HepG2 (cell line): ENCODE results near the gene TERC. TPM values are rescaled to one million over a fixed set of nuclear protein-coding genes. Genes with fewer than 3 reads are reported as not detected.

Experiments used
- BRD4 ChIP-seq: sonication (generic); formaldehyde crosslinking; IDR thresholded peaks from 2 replicates; pipeline ENCODE4 v1.4.0; 2020; ENCODE audit warnings: missing genetic modification reagents
- E2F2 ChIP-seq: sonication (generic); formaldehyde crosslinking; IDR thresholded peaks from 2 replicates; pipeline ENCODE4 v1.4.0; 2020; ENCODE audit warnings: missing genetic modification reagents, borderline replicate concordance
- GATAD2A ChIP-seq: IDR thresholded peaks from 2 replicates; pipeline ENCODE4 v1.6.1; 2016
- JUN ChIP-seq: sonication (generic); formaldehyde crosslinking; IDR thresholded peaks from 2 replicates; pipeline ENCODE4 v1.4.0; 2020; ENCODE audit warnings: mild to moderate bottlenecking, missing genetic modification reagents
- LRRFIP1 ChIP-seq: sonication (generic); formaldehyde crosslinking; conservative IDR thresholded peaks from 2 replicates; pipeline ENCODE4 v1.4.0; 2020; ENCODE audit warnings: missing genetic modification reagents
- MAFG ChIP-seq: sonication (generic); formaldehyde crosslinking; IDR thresholded peaks from 2 replicates; pipeline ENCODE4 v1.5.1; 2020; ENCODE audit warnings: mild to moderate bottlenecking, missing genetic modification reagents
- MYC ChIP-seq: sonication (generic); formaldehyde crosslinking; IDR thresholded peaks from 2 replicates; pipeline ENCODE4 v1.9.0; 2021; ENCODE audit warnings: missing genetic modification reagents, borderline replicate concordance
- NONO ChIP-seq, 2 experiments: fragments of 450-650 bp in 1 of 2; sonication (generic) in 1 of 2; formaldehyde crosslinking in 1 of 2; IDR thresholded peaks in 1 of 2; conservative IDR thresholded peaks in 1 of 2; 2 replicates each; pipeline versions ENCODE4 v1.6.1 to v1.8.0; 2017 to 2022; ENCODE audit warnings: mild to moderate bottlenecking in 1 of 2, missing genetic modification reagents in 1 of 2, moderate library complexity in 1 of 2
- NR2C2 ChIP-seq: sonication (generic); formaldehyde crosslinking; IDR thresholded peaks from 2 replicates; pipeline ENCODE4 v1.4.0; 2020; ENCODE audit warnings: missing genetic modification reagents, mild to moderate bottlenecking, moderate library complexity, borderline replicate concordance
- SRSF4 ChIP-seq: fragments of 200-400 bp; formaldehyde crosslinking; IDR thresholded peaks from one replicate; pipeline ENCODE4 v1.6.1; 2018; ENCODE audit warnings: mild to moderate bottlenecking, low read depth, low read length, moderate library complexity; ENCODE audit not compliant: poor library complexity, severe bottlenecking
- THAP8 ChIP-seq: sonication (generic); formaldehyde crosslinking; IDR thresholded peaks from 2 replicates; pipeline ENCODE4 v1.5.1; 2020; ENCODE audit warnings: missing genetic modification reagents, mild to moderate bottlenecking, borderline replicate concordance
- TSC22D2 ChIP-seq: sonication (generic); formaldehyde crosslinking; IDR thresholded peaks from 2 replicates; pipeline ENCODE4 v1.5.1; 2020; ENCODE audit warnings: missing genetic modification reagents, mild to moderate bottlenecking, borderline replicate concordance
- YEATS4 ChIP-seq: sonication (generic); formaldehyde crosslinking; IDR thresholded peaks from 2 replicates; pipeline ENCODE4 v1.4.0; 2020; ENCODE audit warnings: missing genetic modification reagents, borderline replicate concordance
- ZBTB10 ChIP-seq: sonication (generic); formaldehyde crosslinking; IDR thresholded peaks from 2 replicates; pipeline ENCODE4 v1.4.0; 2020; ENCODE audit warnings: missing genetic modification reagents, borderline replicate concordance
- ZNF138 ChIP-seq: sonication (generic); formaldehyde crosslinking; IDR thresholded peaks from 2 replicates; pipeline ENCODE4 v1.5.0; 2020; ENCODE audit warnings: mild to moderate bottlenecking, low read depth, missing genetic modification reagents
- ZNF263 ChIP-seq: sonication (generic); formaldehyde crosslinking; IDR thresholded peaks from 2 replicates; pipeline ENCODE4 v1.4.0; 2020; ENCODE audit warnings: missing genetic modification reagents
- ZNF431 ChIP-seq: sonication (generic); formaldehyde crosslinking; IDR thresholded peaks from 2 replicates; pipeline ENCODE4 v1.9.0; 2022; ENCODE audit warnings: missing genetic modification reagents, low read depth, mild to moderate bottlenecking, borderline replicate concordance
- ZXDC ChIP-seq: sonication (generic); formaldehyde crosslinking; IDR thresholded peaks from 2 replicates; pipeline ENCODE4 v1.5.0; 2020; ENCODE audit warnings: mild to moderate bottlenecking, missing genetic modification reagents
- polyA plus RNA-seq, 8 experiments: library from polyadenylated mRNA; depleted of rRNA in 3 of 8; stranded (reverse) in 7 of 8; unstranded in 1 of 8; fragments of >200 nt; fragmentation: Illumina TruSeq in 4 of 8; extraction: Trizol in 4 of 8; gene quantifications; 2 replicates each; pipeline versions ENCODE4 v1.2.1 to v1.2.3, GENCODE V29; 2011 to 2016; ENCODE audit warnings: low read depth in 4 of 8, missing spikeins in 1 of 8, mixed read lengths in 1 of 8; ENCODE audit not compliant: insufficient read depth in 1 of 8
- total RNA-seq, 5 experiments: library from RNA; depleted of rRNA; stranded (reverse); fragments of >200 nt; fragmentation: Illumina TruSeq; extraction: Trizol; gene quantifications; 2 replicates each; pipeline ENCODE4 v1.2.3, GENCODE V29; 2016; ENCODE audit warnings: low read depth in 1 of 5

TERC gene
- total and polyA plus RNA-seq, 2 of the 13 experiments (the other 11 are each of a cell fraction or from before 2014, with no cell fraction given) = 1.3 to 74.6 TPM

- TF ChIP-seq E2F2 (CRISPR knock-in tag) (0 out of 2 replicates have a peak, but pooled peaks have one; percentile 30), BRD4 (CRISPR knock-in tag) (peak; percentile 33; the same call in 1 of the 2 replicates), LRRFIP1 (CRISPR knock-in tag) (no peak), ZBTB10 (CRISPR knock-in tag) (0 out of 2 replicates have a peak, but pooled peaks have one; percentile 27), GATAD2A (no peak), TSC22D2 (no peak), ZNF263 (CRISPR knock-in tag) (0 out of 2 replicates have a peak, but pooled peaks have one; percentile 19), NONO (IDR thresholded peaks at IDR 0.05) (no peak), NONO (CRISPR knock-in tag; conservative IDR thresholded peaks at IDR 0.05) (peak; percentile 42; the same call in 1 of the 2 replicates), YEATS4 (CRISPR knock-in tag) (0 out of 2 replicates have a peak, but pooled peaks have one; percentile 16), NR2C2 (CRISPR knock-in tag) (no peak), ZNF431 (no peak), ZNF138 (CRISPR knock-in tag) (0 out of 2 replicates have a peak, but pooled peaks have one; percentile 23), THAP8 (CRISPR knock-in tag) (0 out of 2 replicates have a peak, but pooled peaks have one; percentile 28), MYC (CRISPR knock-in tag) (no peak), MAFG (CRISPR knock-in tag) (no peak), ZXDC (no peak), JUN (no peak), SRSF4 (no peak)
Measured at GRCh38 chr3:169764312-169764881, 463 bp downstream of the TERC start (continued).
